A549 (cell line): ENCODE data around the gene GLYATL3. TPM values are rescaled to one million over a fixed set of nuclear protein-coding genes. Genes with fewer than 3 reads are reported as not detected.

Experiments
- ATAC-seq, 2 experiments: fragments of 200-7000 bp in 1 of 2; fragments of >200 bp in 1 of 2; cut with Nextera tagmentation in 1 of 2; cut with Tn5 transposase in 1 of 2; 3 replicates each; pipeline versions ENCODE4 v1.8.0 to v1.9.1; 2018 to 2020; ENCODE audit warnings: mild to moderate bottlenecking in 1 of 2, moderate library complexity in 1 of 2
- CTCF ChIA-PET: fragments of 300-600 bp; sonication (Branson Sonifier 250); formaldehyde crosslinking; extraction: SDS; loops from one replicate; lab custom pipeline; 2021; ENCODE audit warnings: antibody characterized with exemption, inconsistent platforms; lab: Yijun Ruan, JAX
- POLR2A ChIA-PET: fragments of 350-600 bp; formaldehyde crosslinking; extraction: SDS; loops from one replicate; lab custom pipeline; 2021; ENCODE audit warnings: antibody characterized with exemption, inconsistent platforms; lab: Yijun Ruan, JAX
- DNase-seq, 2 experiments: peaks; one replicate each; pipeline versions ENCODE4 v3.0.0 to v3.0.0-alpha.2; 2011 to 2016; ENCODE audit warnings: low read depth in 1 of 2, low spot score in 1 of 2
- FAIRE-seq: peaks from 2 replicates; lab custom pipeline; 2011; peaks lifted over from hg19 to GRCh38; lab: Jason Lieb, UNC
- H3K27ac ChIP-seq, 2 experiments: fragments of >200 bp; sonication (Bioruptor Twin); formaldehyde crosslinking; 3 replicates each; pipeline ENCODE4 v1.5.1; 2016 to 2017
- H3K4me1 ChIP-seq: fragments of >200 bp; sonication (Bioruptor Twin); formaldehyde crosslinking; 3 replicates; pipeline ENCODE4 v1.6.1; 2016
- H3K4me2 ChIP-seq: fragments of >200 bp; sonication (Bioruptor Twin); formaldehyde crosslinking; 3 replicates; pipeline ENCODE4 v1.6.1; 2016
- H3K4me3 ChIP-seq: fragments of >200 bp; sonication (Bioruptor Twin); formaldehyde crosslinking; 3 replicates; pipeline ENCODE4 v1.5.1; 2016
- H3K9me3 ChIP-seq: fragments of >200 bp; sonication (Bioruptor Twin); formaldehyde crosslinking; 3 replicates; pipeline ENCODE4 v1.6.1; 2016
- BCL3 ChIP-seq: fragments of >200 bp; sonication (Bioruptor Twin); formaldehyde crosslinking; IDR thresholded peaks from 3 replicates; pipeline ENCODE4 v1.6.1; 2016
- BHLHE40 ChIP-seq: IDR thresholded peaks from 2 replicates; pipeline ENCODE4 v1.6.1; 2012; ENCODE audit warnings: low read depth, low read length, inconsistent platforms
- CBX8 ChIP-seq: fragments of 200-600 bp; sonication (generic); IDR thresholded peaks from 2 replicates; pipeline ENCODE4 v1.6.1; 2016
- EP300 ChIP-seq, 2 experiments: fragments of >200 bp; sonication (Bioruptor Twin); formaldehyde crosslinking; IDR thresholded peaks; 2 replicates in 1 of 2; 3 replicates in 1 of 2; pipeline ENCODE4 v1.6.1; 2016 to 2017
- ESRRA ChIP-seq: fragments of 150-350 bp; IDR thresholded peaks from 2 replicates; pipeline ENCODE4 v1.6.1; 2014; ENCODE audit warnings: mild to moderate bottlenecking, low read length, borderline replicate concordance
- FOSB ChIP-seq: fragments of 250-450 bp; sonication (Bioruptor Pico); IDR thresholded peaks from 2 replicates; pipeline ENCODE4 v1.5.0; 2020; ENCODE audit warnings: mild to moderate bottlenecking, moderate library complexity
- FOSL2 ChIP-seq, 2 experiments: fragments of 450-650 bp in 1 of 2; fragments of >200 bp in 1 of 2; sonication (Bioruptor Twin) in 1 of 2; formaldehyde crosslinking; IDR thresholded peaks; 2 replicates each; pipeline versions ENCODE4 v1.5.0 to v1.6.1; 2016 to 2020; ENCODE audit warnings: mild to moderate bottlenecking in 1 of 2, moderate library complexity in 1 of 2
- HOXA7 ChIP-seq: fragments of 250-450 bp; sonication (Bioruptor Pico); IDR thresholded peaks from 2 replicates; pipeline ENCODE4 v1.5.0; 2020; ENCODE audit warnings: mild to moderate bottlenecking, moderate library complexity
- HOXB13 ChIP-seq: fragments of 250-450 bp; sonication (Bioruptor Pico); IDR thresholded peaks from 2 replicates; pipeline ENCODE4 v1.5.0; 2020; ENCODE audit warnings: low read depth, mild to moderate bottlenecking, moderate library complexity
- JUN ChIP-seq, 2 experiments: fragments of >200 bp; sonication (Bioruptor Twin); formaldehyde crosslinking; IDR thresholded peaks; 2 replicates in 1 of 2; 3 replicates in 1 of 2; pipeline ENCODE4 v1.6.1; 2016 to 2017
- KDM1A ChIP-seq: fragments of 200-600 bp; sonication (generic); IDR thresholded peaks from 2 replicates; pipeline ENCODE4 v1.6.1; 2016; ENCODE audit warnings: low read depth, mild to moderate bottlenecking
- KDM5A ChIP-seq: fragments of 200-600 bp; sonication (generic); IDR thresholded peaks from 2 replicates; pipeline ENCODE4 v1.6.1; 2016; ENCODE audit warnings: antibody characterized with exemption, mild to moderate bottlenecking
- MAFK ChIP-seq: fragments of 450-650 bp; IDR thresholded peaks from 2 replicates; pipeline ENCODE4 v1.6.1; 2014; ENCODE audit not compliant: partially characterized antibody
- MAZ ChIP-seq: fragments of 150-350 bp; IDR thresholded peaks from 2 replicates; pipeline ENCODE4 v1.6.1; 2014; ENCODE audit warnings: antibody characterized with exemption, low read depth, low read length, borderline replicate concordance
- NPAS2 ChIP-seq: fragments of 250-450 bp; sonication (Bioruptor Pico); IDR thresholded peaks from 2 replicates; pipeline ENCODE4 v1.8.0; 2022; ENCODE audit warnings: mild to moderate bottlenecking, moderate library complexity, borderline replicate concordance
- POLR2A ChIP-seq: IDR thresholded peaks from 2 replicates; pipeline ENCODE4 v1.6.1; 2012; ENCODE audit warnings: mild to moderate bottlenecking, low read length
- POLR2AphosphoS2 ChIP-seq: conservative IDR thresholded peaks from 2 replicates; pipeline ENCODE4 v1.6.1; 2012; ENCODE audit warnings: low read length, improper control_type of control experiment, inconsistent platforms
- RAD21 ChIP-seq, 2 experiments: fragments of >200 bp in 1 of 2; sonication (Bioruptor Twin) in 1 of 2; formaldehyde crosslinking in 1 of 2; IDR thresholded peaks in 1 of 2; conservative IDR thresholded peaks in 1 of 2; 2 replicates in 1 of 2; 3 replicates in 1 of 2; pipeline ENCODE4 v1.6.1; 2012 to 2018; ENCODE audit warnings: inconsistent platforms in 1 of 2
- RFX5 ChIP-seq: fragments of 450-650 bp; IDR thresholded peaks from 2 replicates; pipeline ENCODE4 v1.7.1; 2014; ENCODE audit warnings: antibody characterized with exemption, mild to moderate bottlenecking, moderate library complexity
- SMC3 ChIP-seq: fragments of >200 bp; sonication (Bioruptor Twin); formaldehyde crosslinking; IDR thresholded peaks from 3 replicates; pipeline ENCODE4 v1.6.1; 2018; ENCODE audit warnings: inconsistent platforms
- TFCP2L1 ChIP-seq: fragments of 250-450 bp; sonication (Bioruptor Pico); IDR thresholded peaks from 2 replicates; pipeline ENCODE4 v1.5.0; 2021; ENCODE audit warnings: mild to moderate bottlenecking
- TP53 ChIP-seq: fragments of 250-450 bp; sonication (Bioruptor Pico); IDR thresholded peaks from 2 replicates; pipeline ENCODE4 v1.5.0; 2021; ENCODE audit warnings: mild to moderate bottlenecking, moderate library complexity
- ZFP36 ChIP-seq: fragments of 450-650 bp; IDR thresholded peaks from 2 replicates; pipeline ENCODE4 v1.6.1; 2014; ENCODE audit warnings: borderline replicate concordance; ENCODE audit not compliant: partially characterized antibody
- ZNF302 ChIP-seq: fragments of 250-450 bp; sonication (Bioruptor Pico); IDR thresholded peaks from 2 replicates; pipeline ENCODE4 v1.9.0; 2021; ENCODE audit warnings: inconsistent platforms, mild to moderate bottlenecking, moderate library complexity
- ZSCAN20 ChIP-seq: fragments of 250-450 bp; sonication (Bioruptor Pico); IDR thresholded peaks from 2 replicates; pipeline ENCODE4 v1.8.0; 2022; ENCODE audit warnings: mild to moderate bottlenecking, moderate library complexity
- WGBS: methylation state at CpG from one replicate; pipeline ENCODE4 v1.1.6; 2017; ENCODE audit errors: missing lambda C conversion rate; 5-methylcytosine and 5-hydroxymethylcytosine counted together
- polyA plus RNA-seq, 4 experiments: library from polyadenylated mRNA; depleted of rRNA in 3 of 4; stranded (reverse); fragments of >200 nt; fragmentation: RNase III in 1 of 4; extraction: RNeasy Plus Mini Kit Qiagen cat#74134 plus additional on column Dnase treatment in 1 of 4; gene quantifications; 2 replicates in 3 of 4; 3 replicates in 1 of 4; pipeline ENCODE4 v1.2.3, GENCODE V29; 2011 to 2017
- TF ChIP-seq, protein P1 (sequence below): fragments of >200 bp; sonication (Bioruptor Twin); formaldehyde crosslinking; IDR thresholded peaks from 3 replicates; pipeline ENCODE4 v1.5.1; 2016

The GLYATL3 gene
- polyA plus RNA-seq, 2 of the 4 experiments (the other 2 are of a cell fraction): not detected

DNA sequence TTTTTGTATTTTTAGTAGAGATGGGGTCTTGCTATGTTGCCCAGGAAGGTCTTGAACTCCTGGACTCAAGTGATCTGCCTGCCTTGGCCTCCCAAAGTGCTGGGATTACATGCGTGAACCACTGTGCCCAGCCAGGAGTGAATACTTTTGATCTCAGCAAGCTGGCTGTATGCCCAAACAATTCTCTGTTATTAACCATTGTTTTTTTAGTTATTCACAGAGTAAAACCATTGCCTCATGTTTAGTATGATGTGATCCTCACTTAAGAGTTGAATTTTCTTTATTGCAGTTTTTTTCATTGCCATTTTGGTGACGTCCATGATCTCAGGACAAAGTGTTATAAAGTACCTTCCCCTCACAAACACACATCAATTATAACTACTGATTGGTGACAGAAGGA, 65.5 kb downstream of the GLYATL3 start:
- POLR2A ChIA-PET: no interaction called here
- TF ChIP-seq TP53 (CRISPR knock-in tag) (no peak), KDM1A (no peak)
- no peak overlapping the region for H3K4me3 ChIP-seq
- DNase-seq (no peak), FAIRE-seq (no peak), ATAC-seq (no peak)
- 50% methylated on average over 2 of the region's 2 CpGs for WGBS
- no peaks in the 10 kb centered on the region for H3K9me3 ChIP-seq
- CTCF ChIA-PET: interaction anchor here (0.6 to 1.9 kb wide), 4 partner anchors 12 to 42 kb away, joined by 3 to 11 read pairs (median 4); no protein-coding TSS in a partner anchor
- H3K4me2 ChIP-seq: no peak overlapping the region
- peak overlapping the region; percentile 30 to 78; a peak in 4 of 6 replicates for H3K27ac ChIP-seq
- H3K4me1 ChIP-seq: peaks cover 33% of the 10 kb centered on the region

DNA sequence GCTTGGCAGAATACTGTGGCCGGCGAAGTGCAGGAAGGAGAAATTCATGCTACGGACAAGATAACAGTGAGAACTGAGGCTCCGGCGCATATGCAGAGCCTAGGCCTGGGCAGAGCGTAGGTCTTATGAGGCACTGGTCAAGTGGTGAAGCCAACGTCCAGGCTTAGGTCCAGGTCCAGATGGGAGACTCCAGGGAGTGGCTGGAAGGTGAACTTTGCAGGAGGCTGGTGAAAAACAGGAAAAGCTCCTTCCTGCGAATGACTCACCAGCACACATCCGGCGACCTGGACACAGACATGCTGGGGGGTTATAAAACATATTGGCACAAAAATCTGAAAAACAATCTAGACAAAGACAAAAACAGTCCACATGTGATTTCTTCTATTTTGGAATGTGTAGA, 66.1 kb downstream of the GLYATL3 start:
- Histone ChIP-seq H3K4me3 (no peak overlapping the region), H3K4me2 (peak overlapping the region; percentile 1; the same call in 2 of the 3 replicates), H3K4me1 (peaks cover 37% of the 10 kb centered on the region), H3K9me3 (no peaks in the 10 kb centered on the region), H3K27ac (peak overlapping the region; percentile 29 to 78; a peak in 4 of 6 replicates)
- POLR2A ChIA-PET: no interaction called here
- WGBS: 53% methylated on average over 10 of the region's 10 CpGs
- CTCF ChIA-PET: interaction anchor here (0.6 to 1.9 kb wide), 4 partner anchors 13 to 42 kb away, joined by 3 to 11 read pairs (median 4); no protein-coding TSS in a partner anchor
- no peak for TF ChIP-seq FOSL2 (IDR thresholded peaks at IDR 0.05)
- TF ChIP-seq FOSL2 (CRISPR knock-in tag; IDR thresholded peaks at IDR 0.05): no peak
- no peak for TF ChIP-seq TFCP2L1
- TF ChIP-seq ZFP36: no peak
- TF ChIP-seq CBX8: no peak
- TF ChIP-seq NPAS2 (CRISPR knock-in tag): no peak
- no peak for TF ChIP-seq POLR2A
- TF ChIP-seq JUN (IDR thresholded peaks at IDR 0.05): no peak
- no peak for TF ChIP-seq ESRRA
- TF ChIP-seq BHLHE40: no peak
- TF ChIP-seq EP300 (IDR thresholded peaks at IDR 0.05): no peak
- no peak for TF ChIP-seq BCL3
- no peak for TF ChIP-seq HOXA7 (CRISPR knock-in tag)
- TF ChIP-seq MAFK: no peak
- no peak for TF ChIP-seq TP53 (CRISPR knock-in tag)
- TF ChIP-seq MAZ: no peak
- no peak for TF ChIP-seq POLR2AphosphoS2
- ATAC-seq (no peak), FAIRE-seq (no peak), DNase-seq (no peak)

DNA sequence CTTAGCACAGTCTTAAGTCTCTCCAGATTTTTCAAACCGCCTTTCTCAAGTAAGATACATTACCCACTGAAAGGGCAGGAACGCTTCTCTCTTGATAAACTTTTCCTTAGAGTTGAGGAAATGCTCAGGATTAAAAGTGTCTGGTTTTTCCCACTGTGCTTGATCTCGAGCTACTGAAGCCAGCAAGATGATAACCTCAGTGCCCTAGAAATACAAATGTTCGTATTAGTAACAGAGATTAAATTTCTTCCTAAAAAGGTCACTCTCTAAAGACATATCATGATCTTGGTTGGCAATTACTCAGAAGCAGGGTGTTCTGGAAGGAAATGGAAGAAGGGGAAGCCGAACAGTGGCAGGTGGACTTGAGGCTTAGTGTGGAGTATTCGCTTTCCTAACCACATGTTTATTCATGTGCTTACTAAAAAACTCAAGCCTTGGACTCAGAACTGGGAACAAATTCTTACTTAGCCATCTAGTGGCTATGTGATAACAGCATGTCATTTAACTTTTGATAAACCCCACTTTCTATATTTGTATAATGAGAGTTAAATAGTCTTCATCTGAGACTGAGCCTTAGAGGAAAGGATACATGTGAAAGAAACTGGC, 70.9 kb downstream of the GLYATL3 start:
- peaks cover 22% of the 10 kb centered on the region for H3K4me1 ChIP-seq
- no peak for FAIRE-seq
- ChIA-PET POLR2A (no interaction called here), CTCF (interaction anchor here (0.7 to 3.2 kb wide), 8 partner anchors 17 to 41 kb away, joined by 3 to 25 read pairs (median 4); partner anchors contain the start of gene C6orf141)
- no peak overlapping the region for H3K4me3 ChIP-seq
- H3K27ac ChIP-seq: peak overlapping the region; percentile 42 to 75; a peak in 5 of 6 replicates
- TF ChIP-seq SMC3 (peak; percentile 42; the same call in 2 of the 3 replicates), RAD21 (conservative IDR thresholded peaks at IDR 0.05 in 1 of 2, IDR thresholded peaks at IDR 0.05 in 1 of 2) (peak; percentile 13 to 33; a peak in 3 of 5 replicates), FOSL2 (IDR thresholded peaks at IDR 0.05) (no peak), FOSL2 (CRISPR knock-in tag; IDR thresholded peaks at IDR 0.05) (no peak), ZSCAN20 (CRISPR knock-in tag) (no peak), FOSB (CRISPR knock-in tag) (no peak), RFX5 (no peak), KDM5A (no peak), TFCP2L1 (no peak), NPAS2 (CRISPR knock-in tag) (no peak), ZNF302 (CRISPR knock-in tag) (no peak), HOXB13 (CRISPR knock-in tag) (no peak)
- TF ChIP-seq, protein P1, sequence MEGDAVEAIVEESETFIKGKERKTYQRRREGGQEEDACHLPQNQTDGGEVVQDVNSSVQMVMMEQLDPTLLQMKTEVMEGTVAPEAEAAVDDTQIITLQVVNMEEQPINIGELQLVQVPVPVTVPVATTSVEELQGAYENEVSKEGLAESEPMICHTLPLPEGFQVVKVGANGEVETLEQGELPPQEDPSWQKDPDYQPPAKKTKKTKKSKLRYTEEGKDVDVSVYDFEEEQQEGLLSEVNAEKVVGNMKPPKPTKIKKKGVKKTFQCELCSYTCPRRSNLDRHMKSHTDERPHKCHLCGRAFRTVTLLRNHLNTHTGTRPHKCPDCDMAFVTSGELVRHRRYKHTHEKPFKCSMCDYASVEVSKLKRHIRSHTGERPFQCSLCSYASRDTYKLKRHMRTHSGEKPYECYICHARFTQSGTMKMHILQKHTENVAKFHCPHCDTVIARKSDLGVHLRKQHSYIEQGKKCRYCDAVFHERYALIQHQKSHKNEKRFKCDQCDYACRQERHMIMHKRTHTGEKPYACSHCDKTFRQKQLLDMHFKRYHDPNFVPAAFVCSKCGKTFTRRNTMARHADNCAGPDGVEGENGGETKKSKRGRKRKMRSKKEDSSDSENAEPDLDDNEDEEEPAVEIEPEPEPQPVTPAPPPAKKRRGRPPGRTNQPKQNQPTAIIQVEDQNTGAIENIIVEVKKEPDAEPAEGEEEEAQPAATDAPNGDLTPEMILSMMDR: peak; percentile 44
- 50% methylated on average over 6 of the region's 6 CpGs for WGBS
- DNase-seq: peak in 1 of 2 experiments; percentile 48
- peak; percentile 76 to 77; a peak in 5 of 6 replicates for ATAC-seq
- no peaks in the 10 kb centered on the region for H3K9me3 ChIP-seq
- peak overlapping the region; percentile 62 for H3K4me2 ChIP-seq
